ENCODE results near the gene IL1RAP.

Gene IL1RAP

DNA sequence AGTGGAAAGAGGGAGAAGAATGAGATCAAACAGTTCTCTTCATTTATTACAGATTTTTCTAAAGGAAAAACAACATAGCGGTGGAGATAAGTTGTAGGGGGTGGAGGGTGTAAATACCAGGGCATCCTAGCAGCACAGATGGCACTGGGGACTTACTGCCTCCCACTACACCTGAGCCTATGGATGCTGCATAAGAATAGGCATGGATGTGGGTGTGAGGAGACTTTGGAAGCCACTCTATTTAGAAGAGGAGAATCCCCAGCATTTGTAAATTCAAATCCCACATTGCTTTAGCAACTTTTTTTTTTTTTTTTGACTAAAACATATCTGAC, 27.4 kb upstream of the IL1RAP start:
- Mint-ChIP-seq H3K27ac (no peak overlapping the region), H3K27me3 (ENCODE audit: low read depth, poor library complexity) (peaks cover 4% of the 10 kb centered on the region), H3K4me1 (peaks cover 19% of the 10 kb centered on the region), H3K9me3 (no peaks in the 10 kb centered on the region), H3K4me3 (no peak overlapping the region), H3K36me3 (ENCODE audit: low read depth) (no peaks in the 10 kb centered on the region)
- no peak for TF ChIP-seq CTCF (IDR thresholded peaks at IDR 0.05)
- DNase-seq, result no peak

- H3K27me3 Mint-ChIP-seq (ENCODE audit: low read depth, poor library complexity), result peaks cover 4% of the 10 kb centered on the region
- no peaks in the 10 kb centered on the region for H3K36me3 Mint-ChIP-seq (ENCODE audit: low read depth)
- no peak overlapping the region for H3K27ac Mint-ChIP-seq
- peaks cover 19% of the 10 kb centered on the region for H3K4me1 Mint-ChIP-seq
- no peak for DNase-seq
- no peak for TF ChIP-seq CTCF (IDR thresholded peaks at IDR 0.05)
- H3K9me3 Mint-ChIP-seq, result no peaks in the 10 kb centered on the region
- no peak overlapping the region for H3K4me3 Mint-ChIP-seq
Measured at GRCh38 chr3:190486908-190487607, 26.8 kb upstream of the IL1RAP start.

- no peaks in the 10 kb centered on the region for H3K9me3 Mint-ChIP-seq
- peaks cover 4% of the 10 kb centered on the region for H3K27me3 Mint-ChIP-seq (ENCODE audit: low read depth, poor library complexity)
- H3K4me3 Mint-ChIP-seq, result no peak overlapping the region
- DNase-seq, result no peak
- H3K27ac Mint-ChIP-seq, result no peak overlapping the region
- TF ChIP-seq CTCF (IDR thresholded peaks at IDR 0.05), result no peak
- peaks cover 7% of the 10 kb centered on the region for H3K4me1 Mint-ChIP-seq
- no peaks in the 10 kb centered on the region for H3K36me3 Mint-ChIP-seq (ENCODE audit: low read depth)
Measured at GRCh38 chr3:190491533-190492054, 22.3 kb upstream of the IL1RAP start.

DNA sequence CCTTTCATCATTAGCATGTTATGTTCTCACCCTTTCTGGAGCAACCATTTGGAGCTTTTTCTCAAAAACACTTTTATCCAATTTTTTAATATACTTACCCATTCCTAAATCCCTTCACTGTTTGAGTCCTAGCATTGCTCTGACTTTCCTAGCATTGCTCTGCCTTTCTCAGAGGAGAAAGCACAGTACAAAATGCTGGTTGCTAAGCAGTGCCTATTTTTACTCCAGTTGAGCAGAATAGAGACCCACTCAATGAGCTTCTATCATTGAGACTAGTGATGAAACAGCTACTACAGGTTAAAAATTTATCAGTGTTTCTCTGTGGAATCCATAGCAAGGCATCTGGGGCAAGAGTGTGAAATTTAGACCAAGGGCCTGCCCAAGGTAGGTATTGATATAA, 21.8 kb upstream of the IL1RAP start:
- no peak for DNase-seq
- Mint-ChIP-seq H3K4me3 (no peak overlapping the region), H3K27ac (no peak overlapping the region), H3K36me3 (ENCODE audit: low read depth) (no peaks in the 10 kb centered on the region), H3K9me3 (no peaks in the 10 kb centered on the region), H3K27me3 (ENCODE audit: low read depth, poor library complexity) (peaks cover 4% of the 10 kb centered on the region), H3K4me1 (peaks cover 2% of the 10 kb centered on the region)
- no peak for TF ChIP-seq CTCF (IDR thresholded peaks at IDR 0.05)

GRCh38 chr3:190492966-190493365, 20.9 kb upstream of the IL1RAP start:
- Mint-ChIP-seq H3K9me3 (no peaks in the 10 kb centered on the region), H3K27me3 (ENCODE audit: low read depth, poor library complexity) (peaks cover 4% of the 10 kb centered on the region), H3K36me3 (ENCODE audit: low read depth) (no peaks in the 10 kb centered on the region), H3K4me1 (no peaks in the 10 kb centered on the region), H3K4me3 (no peak overlapping the region), H3K27ac (no peak overlapping the region)
- TF ChIP-seq CTCF (IDR thresholded peaks at IDR 0.05), result no peak
- no peak for DNase-seq

DNA sequence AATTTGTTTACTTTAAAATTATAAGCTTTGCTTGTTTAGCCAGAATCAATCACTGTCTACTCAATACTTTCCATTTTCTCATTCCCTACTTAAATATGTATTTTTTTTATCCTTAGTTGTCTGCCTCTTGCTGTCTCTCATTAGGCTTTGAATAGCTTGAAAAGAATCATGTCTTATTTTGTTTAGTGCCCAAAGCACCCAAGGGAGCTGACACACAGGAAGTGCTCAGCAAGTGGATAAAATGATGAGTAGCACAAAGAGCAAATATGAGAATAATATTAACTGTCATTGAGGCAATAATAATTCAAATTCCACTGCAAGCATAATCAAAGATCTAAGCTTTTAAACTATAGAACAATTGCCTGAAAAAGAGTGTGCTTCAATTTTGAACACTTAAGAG, 19.0 kb upstream of the IL1RAP start:
- H3K9me3 Mint-ChIP-seq, result no peaks in the 10 kb centered on the region
- H3K4me3 Mint-ChIP-seq, result no peak overlapping the region
- no peak for TF ChIP-seq CTCF (IDR thresholded peaks at IDR 0.05)
- DNase-seq, result no peak
- no peaks in the 10 kb centered on the region for H3K36me3 Mint-ChIP-seq (ENCODE audit: low read depth)
- H3K4me1 Mint-ChIP-seq, result peaks cover 6% of the 10 kb centered on the region
- no peak overlapping the region for H3K27ac Mint-ChIP-seq
- no peaks in the 10 kb centered on the region for H3K27me3 Mint-ChIP-seq (ENCODE audit: low read depth, poor library complexity)

Data from nephron progenitor cell (in vitro differentiated cells).